Activated effector memory CD4-positive, alpha-beta T cell treated with Interleukin-2 at 50 U/mL for 16 hours (primary cell): ENCODE results near the gene RNASET2.
"Not testable (repeated sequence)": the region's sequence is repeated elsewhere in the genome, so short reads cannot be mapped to it uniquely, and the experiment has no call there.

Experiments used
- DNase-seq: peaks from one replicate; pipeline ENCODE4 v3.0.0-alpha.2; 2020

Gene RNASET2

DNA sequence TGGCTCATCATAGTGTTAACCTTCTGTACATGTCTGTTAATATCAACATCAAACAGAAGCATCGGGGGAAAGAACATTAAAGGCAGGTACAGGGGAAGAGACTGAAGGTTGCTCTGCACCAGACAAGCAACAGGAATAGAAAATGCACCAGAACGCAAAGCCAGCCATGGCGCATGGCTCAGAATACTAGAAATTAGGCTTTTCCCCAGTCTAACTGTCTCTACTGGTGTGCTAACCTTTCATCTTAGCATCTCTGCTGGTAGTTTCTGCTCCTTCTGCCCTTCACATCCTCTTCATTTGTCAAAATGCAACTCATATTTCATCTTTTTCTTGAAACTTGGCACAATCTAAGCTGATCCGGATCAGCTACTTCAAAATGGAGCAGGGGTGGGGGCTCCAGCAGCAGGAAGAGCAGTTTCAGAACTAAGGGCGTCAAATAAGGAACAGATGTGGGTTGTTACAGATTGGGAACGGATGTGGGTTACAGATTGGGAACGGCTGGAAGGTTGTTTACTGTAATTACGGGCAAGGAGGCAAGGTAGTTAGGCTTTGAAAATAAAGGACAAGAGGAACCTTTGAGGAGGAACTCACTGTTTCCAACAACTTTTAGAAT lies 13.1 kb upstream of the RNASET2 start:
- no peak for DNase-seq

GRCh38 chr6:166966268-166966667 lies 9.9 kb upstream of the RNASET2 start:
- DNase-seq: no peak

DNA sequence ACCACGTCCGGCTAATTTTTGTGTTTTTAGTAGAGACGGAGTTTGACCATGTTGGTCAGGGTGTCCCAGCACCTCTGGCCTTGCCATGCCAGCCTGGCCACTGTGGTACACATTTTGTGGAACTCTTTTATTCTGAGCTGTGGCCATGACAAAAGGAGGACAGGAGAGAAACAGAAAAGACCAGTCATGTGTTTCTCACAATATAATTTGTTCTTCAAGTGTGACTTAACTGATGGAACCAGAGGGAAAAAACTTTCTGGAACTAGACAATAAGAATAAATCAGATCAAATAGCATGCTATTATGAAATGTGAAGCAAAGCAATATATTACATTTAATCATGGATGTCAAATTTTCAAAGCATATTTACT lies 4.2 kb upstream of the RNASET2 start:
- no peak for DNase-seq

- DNase-seq: no peak
These were observed 3.7 kb upstream of the RNASET2 start for GRCh38 chr6:166959911-166960608.

DNA sequence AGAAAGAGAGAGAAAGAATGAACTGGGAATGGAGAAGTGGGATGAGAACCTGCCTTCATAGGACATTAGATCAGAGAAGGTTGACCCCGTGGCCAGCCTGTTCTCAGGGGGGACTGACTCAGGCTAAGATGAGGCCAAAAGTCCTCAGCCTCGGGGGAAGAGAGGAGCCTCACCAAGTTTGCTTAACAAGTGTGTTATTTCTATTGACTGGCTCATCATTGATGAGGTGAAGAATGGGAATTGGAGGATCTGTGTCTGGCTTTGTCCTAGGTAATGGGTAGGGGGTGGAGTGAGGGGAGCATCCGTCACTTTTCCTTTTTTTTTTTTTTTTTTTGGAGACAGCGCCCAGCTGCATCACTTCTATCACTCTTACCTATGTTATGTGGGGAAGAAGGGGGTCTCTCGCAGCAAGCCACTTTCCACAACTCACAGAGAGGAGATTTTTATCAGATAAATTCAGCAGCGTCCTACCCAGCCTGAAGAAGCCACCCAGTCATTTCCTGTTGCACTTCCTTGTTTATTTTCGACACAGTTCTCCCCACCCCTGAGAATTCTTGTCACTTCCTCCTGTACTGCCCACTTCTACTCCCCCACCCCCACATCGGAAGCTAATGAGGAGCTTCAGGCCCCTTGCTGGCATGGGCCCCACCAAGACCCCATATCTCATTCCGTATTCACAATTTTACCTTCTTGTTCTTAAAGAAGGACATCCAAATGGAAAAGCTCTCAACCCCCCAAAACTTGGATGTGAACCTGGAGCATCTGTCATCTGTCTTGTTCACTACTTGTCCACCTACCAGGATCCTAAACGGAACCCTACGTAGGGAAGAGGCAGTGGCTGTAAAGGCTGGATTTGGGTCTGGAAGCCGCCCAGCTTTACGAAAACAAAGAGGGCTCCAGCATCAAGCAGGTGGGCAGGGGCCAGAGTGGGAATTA lies 2.8 kb upstream of the RNASET2 start:
- peak; percentile 37 for DNase-seq

- no peak for DNase-seq
These were observed 1.4 kb upstream of the RNASET2 start for GRCh38 chr6:166957805-166958076.

DNA sequence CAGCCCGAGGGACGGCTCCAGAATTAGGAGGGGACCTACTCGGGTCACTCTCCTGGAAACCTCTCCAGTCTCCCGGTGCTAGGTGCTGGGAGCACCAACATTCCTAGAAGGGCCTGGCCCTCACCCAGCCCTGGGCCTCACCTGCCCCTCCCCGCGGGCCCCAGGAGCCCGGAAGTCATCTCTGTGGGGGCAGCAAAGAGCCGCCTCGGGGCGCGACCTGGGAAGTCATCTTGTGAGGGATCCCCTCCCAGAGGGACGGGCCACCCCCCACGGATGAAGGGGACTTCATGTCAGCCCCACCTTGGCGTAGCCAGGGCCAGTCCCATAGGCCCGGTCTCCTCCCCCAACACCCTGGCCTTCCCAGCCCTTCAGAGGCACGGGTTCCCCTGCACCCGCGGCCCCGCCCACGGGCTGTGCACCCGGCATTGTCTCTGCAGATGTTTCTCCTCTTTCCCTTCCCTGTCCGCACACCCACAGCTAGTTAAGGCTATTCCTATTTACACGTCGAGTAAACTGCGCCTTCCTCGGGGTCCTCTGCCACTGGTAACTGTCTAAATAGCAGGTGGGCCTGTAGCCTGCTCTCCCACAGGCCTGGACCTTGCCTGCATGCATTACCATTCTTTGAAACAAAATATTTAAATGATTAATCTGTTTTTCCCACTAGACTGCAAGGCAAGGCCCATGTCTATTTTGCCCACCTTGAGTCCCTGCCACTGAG lies 896 bp upstream of the RNASET2 start:
- peak; percentile 46 for DNase-seq

GRCh38 chr6:166955865-166956443 lies 396 bp downstream of the RNASET2 start:
- no peak for DNase-seq

- no peak for DNase-seq
These were observed 1.1 kb downstream of the RNASET2 start for GRCh38 chr6:166955121-166955864.

DNA sequence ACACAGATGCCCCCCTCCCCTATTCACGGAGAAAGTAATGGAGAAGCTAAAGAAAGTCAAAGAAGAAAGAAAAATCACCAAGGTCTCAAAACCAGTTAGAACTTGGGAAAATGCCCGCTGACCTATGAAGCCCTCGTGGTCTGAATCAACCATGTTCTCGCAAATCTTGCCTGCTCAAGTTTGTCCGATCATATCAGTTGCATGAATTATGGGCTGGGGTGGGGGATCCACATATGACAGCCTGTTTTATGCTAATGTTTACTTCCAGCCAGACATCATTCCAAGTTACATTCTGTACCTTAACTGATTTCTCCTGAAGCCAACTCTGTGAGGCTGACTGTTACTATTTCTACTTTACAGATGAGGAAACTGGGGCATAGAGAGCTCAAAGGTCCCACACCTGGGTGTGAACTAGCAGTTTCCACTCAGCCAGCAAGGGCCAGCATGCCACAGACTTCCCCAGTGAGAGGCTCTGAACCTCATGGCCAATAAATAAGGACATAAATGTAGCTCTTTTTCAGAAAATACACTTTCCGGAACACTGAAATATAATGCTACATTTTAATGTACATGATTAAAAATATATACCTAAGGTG lies 2.1 kb downstream of the RNASET2 start:
- no peak for DNase-seq

DNA sequence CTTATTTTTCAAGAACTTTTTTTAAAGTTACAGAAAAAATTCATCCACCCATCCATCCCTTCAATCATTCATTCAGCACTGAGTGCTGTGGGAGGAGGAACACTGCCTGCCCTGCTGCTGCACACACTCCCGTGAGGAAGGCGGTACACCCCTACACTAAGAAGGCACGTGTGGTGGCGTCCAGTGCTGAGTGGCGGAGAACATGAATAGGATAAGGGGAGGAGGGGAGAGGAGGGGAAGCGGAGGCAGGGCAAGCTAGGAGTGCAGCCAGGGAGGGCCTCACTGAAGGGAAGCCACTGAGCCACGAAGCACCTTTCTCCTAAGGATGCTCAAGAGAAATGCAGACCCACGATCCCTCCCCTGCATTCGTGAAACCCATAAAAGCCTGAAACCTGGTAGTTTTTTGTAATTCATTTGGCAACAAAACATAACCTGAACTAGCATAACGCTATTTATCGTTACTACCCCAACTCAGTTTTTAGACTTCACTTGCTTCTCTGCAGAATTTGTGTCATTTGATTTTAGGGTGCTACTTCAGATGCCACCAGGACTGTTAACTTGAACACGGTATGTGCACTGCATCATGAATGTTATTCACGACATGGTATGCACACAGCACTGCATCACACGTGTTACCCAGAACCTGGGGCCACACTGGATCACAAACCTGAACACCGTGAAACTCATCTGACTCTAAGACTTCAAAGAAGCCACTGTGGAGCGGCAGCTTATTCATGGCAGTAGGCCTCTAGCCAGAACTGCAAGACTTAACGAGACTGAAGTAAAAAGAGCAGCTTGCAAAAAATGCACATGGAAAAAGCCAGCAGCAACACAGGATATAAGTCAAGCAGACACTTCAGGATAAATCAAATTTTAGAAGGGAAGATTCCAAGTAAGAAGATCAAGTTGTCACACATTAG lies 3.5 kb downstream of the RNASET2 start:
- DNase-seq: peak; percentile 28

GRCh38 chr6:166952121-166952520 lies 4.2 kb downstream of the RNASET2 start:
- DNase-seq: no peak

DNA sequence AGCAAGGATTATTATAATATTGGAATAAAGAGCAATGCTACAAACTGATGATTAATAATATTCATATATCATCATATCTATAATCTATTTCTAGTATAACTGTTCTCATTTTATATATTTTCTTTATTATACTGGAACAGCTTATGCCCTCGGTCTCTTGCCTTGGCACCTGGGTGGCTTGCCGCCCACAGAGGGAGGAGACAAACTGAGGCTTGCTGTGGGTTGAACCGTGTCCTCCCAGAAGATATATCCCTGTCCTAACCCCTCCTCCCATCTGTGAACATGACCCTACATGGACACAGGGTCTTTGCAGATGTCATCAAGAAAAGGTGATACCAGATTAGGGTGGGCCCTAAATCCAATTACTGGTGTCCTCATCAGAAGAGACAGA lies 4.7 kb downstream of the RNASET2 start:
- DNase-seq: no peak

DNA sequence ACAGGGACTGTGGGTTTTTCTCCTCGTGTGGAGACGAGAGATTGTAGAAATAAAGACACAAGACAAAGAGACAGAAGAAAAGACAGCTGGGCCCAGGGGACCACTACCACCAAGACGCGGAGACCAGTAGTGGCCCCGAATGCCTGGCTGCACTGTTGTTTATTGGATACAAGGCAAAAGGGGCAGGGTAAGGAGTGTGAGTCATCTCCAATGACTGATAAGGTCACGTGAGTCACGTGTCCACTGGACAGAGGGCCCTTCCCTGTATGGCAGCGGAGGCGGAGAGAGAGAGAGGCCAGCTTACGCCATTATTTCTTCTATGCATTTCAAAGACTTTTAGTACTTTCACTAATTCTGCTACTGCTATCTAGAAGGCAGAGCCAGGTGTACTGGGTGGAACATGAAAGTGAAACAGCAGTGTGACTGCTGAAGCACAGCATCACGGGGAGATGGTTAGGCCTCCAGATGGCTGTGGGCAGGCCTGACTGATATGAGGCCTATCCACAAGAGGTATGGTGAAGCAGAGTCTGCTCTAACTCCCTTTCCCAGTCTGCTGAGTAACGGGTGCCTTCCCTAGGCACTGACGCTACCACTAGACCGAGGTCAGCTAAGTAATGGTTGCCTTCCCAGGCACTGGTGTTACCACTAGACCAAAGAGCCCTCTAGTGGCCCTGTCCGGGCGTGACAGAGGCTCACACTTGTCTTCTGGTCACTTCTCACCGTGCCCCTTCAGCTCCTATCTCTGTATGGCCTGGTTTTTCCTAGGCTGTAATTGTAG lies 5.3 kb downstream of the RNASET2 start:
- DNase-seq: peak; percentile 58

GRCh38 chr6:166950443-166950821 lies 5.9 kb downstream of the RNASET2 start:
- DNase-seq: no peak

- DNase-seq: no peak
These were observed 6.6 kb downstream of the RNASET2 start for GRCh38 chr6:166949528-166950442.

DNA sequence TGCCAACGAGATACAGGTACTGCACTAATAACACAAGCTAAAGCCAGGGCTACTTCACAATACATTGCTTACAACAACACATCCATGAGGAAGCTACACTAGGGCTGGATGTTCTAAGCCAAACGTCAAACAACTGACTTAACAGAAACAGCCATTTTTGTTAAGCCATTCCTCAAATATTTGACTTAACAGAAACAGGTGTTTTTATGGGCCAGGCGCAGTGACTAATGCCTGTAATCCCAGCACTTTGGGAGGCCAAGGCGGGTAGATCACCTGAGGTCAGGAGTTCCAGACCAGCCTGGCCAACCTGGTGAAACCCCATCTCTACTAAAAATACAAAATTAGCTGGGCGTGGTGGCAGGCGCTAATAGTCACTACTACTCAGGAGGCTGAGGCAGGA lies 7.6 kb downstream of the RNASET2 start:
- DNase-seq: not testable (repeated sequence)

DNA sequence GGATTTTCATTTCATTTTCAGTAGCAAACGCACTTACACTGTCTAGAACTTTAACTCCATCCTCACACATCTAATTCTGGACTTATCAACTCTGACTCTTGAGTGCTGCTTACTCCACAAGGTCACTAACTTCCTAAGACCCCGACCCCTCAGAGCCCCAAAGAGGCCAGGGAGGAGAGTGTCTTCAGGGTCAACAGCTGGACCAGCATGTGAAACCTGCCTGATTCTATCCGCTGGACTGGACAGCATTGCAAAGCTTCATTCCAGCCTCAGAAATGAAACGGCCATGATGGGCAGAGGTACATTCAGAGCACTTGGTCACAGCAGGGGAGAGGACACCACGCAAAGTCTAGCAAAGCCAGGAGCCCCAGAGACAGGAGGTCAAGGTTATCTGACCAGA lies 9.1 kb downstream of the RNASET2 start:
- no peak for DNase-seq

DNA sequence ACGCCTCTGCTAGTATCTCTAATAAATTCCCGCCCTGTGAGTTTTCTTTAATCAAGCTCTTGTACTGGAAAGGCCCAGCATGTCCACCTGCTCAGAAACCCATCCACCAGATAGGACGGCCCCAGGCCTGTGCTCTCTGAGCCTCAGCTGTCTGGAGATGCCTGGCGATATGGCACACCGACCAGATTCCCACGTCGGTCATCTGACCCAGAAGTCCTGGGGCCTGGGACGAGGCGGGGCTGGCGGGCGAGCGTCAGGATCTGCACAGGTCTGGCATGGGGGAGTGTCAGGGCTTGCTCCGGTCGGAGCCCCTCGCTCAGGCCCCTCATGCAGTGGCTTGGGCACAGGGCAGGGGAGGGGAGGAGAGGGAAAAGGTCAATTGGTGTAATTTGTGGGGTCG lies 10.2 kb downstream of the RNASET2 start:
- no peak for DNase-seq
